Measurements from ENCODE around the gene RASGRP3. TPM values are rescaled to one million over a fixed set of nuclear protein-coding genes. Genes with fewer than 3 reads are reported as not detected.

RASGRP3 gene
- total RNA-seq, 3 donors from 2014 or later, result 9.3 to 23.9 (median 13.1) TPM

GRCh38 chr2:33606622-33607021 is 130.2 kb downstream of the RASGRP3 start:
- no peak for TF ChIP-seq POLR2AphosphoS5 (IDR thresholded peaks at IDR 0.05)
- TF ChIP-seq CTCF (IDR thresholded peaks at IDR 0.05), result no peak
- no peak for TF ChIP-seq POLR2A (IDR thresholded peaks at IDR 0.05)
- H3K27ac ChIP-seq, result no peak overlapping the region

GRCh38 chr2:33607251-33607721 is 130.8 kb downstream of the RASGRP3 start:
- no peak for DNase-seq (ENCODE audit: low spot score in 2 of 2)
- intact Hi-C loops (cut with DNase I; ENCODE audit: low total_unique reads), result no loop called here
- Histone ChIP-seq H3K4me1 (no peaks in the 10 kb centered on the region), H3K27me3 (no peaks in the 10 kb centered on the region), H3K9me3 (no peaks in the 10 kb centered on the region), H3K4me3 (no peak overlapping the region), H3K36me3 (no peaks in the 10 kb centered on the region), H3K27ac (no peak overlapping the region)
- TF ChIP-seq POLR2A (IDR thresholded peaks at IDR 0.05) (no peak), CTCF (IDR thresholded peaks at IDR 0.05) (no peak), POLR2AphosphoS5 (IDR thresholded peaks at IDR 0.05) (no peak)

More at GRCh38 chr2:33606622-33607021, 130.2 kb downstream of the RASGRP3 start:
- Histone ChIP-seq H3K4me1 (no peaks in the 10 kb centered on the region), H3K9me3 (no peaks in the 10 kb centered on the region), H3K27me3 (no peaks in the 10 kb centered on the region), H3K36me3 (no peaks in the 10 kb centered on the region), H3K4me3 (no peak overlapping the region)
- intact Hi-C loops (cut with DNase I; ENCODE audit: low total_unique reads), result no loop called here
- DNase-seq (ENCODE audit: low spot score in 2 of 2), result no peak

GRCh38 chr2:33607905-33608304 is 131.5 kb downstream of the RASGRP3 start:
- no peaks in the 10 kb centered on the region for H3K36me3 ChIP-seq
- TF ChIP-seq CTCF (IDR thresholded peaks at IDR 0.05) (no peak), POLR2AphosphoS5 (IDR thresholded peaks at IDR 0.05) (no peak), POLR2A (IDR thresholded peaks at IDR 0.05) (no peak)
- DNase-seq (ENCODE audit: low spot score in 2 of 2), result no peak
- intact Hi-C loops (cut with DNase I; ENCODE audit: low total_unique reads), result no loop called here
- no peaks in the 10 kb centered on the region for H3K9me3 ChIP-seq
- H3K27me3 ChIP-seq, result no peaks in the 10 kb centered on the region
- no peak overlapping the region for H3K4me3 ChIP-seq
- no peak overlapping the region for H3K27ac ChIP-seq
- H3K4me1 ChIP-seq, result no peaks in the 10 kb centered on the region

- H3K4me1 ChIP-seq, result no peaks in the 10 kb centered on the region
- TF ChIP-seq POLR2A (IDR thresholded peaks at IDR 0.05) (no peak), POLR2AphosphoS5 (IDR thresholded peaks at IDR 0.05) (no peak), CTCF (IDR thresholded peaks at IDR 0.05) (no peak)
- no peaks in the 10 kb centered on the region for H3K27me3 ChIP-seq
- H3K36me3 ChIP-seq, result no peaks in the 10 kb centered on the region
- H3K27ac ChIP-seq, result no peak overlapping the region
- no peak for DNase-seq (ENCODE audit: low spot score in 2 of 2)
- no peak overlapping the region for H3K4me3 ChIP-seq
- peaks cover 0 to 6% of the 10 kb centered on the region in 2 donors for H3K9me3 ChIP-seq
- intact Hi-C loops (cut with DNase I; ENCODE audit: low total_unique reads), result no loop called here
Observed at GRCh38 chr2:33614190-33614589, 137.7 kb downstream of the RASGRP3 start.

Other genes with a start within 250 kb of the RASGRP3 start
- gene FAM98A, start 122.7 kb downstream of the RASGRP3 start, total RNA-seq, result 100 to 1,000 TPM in 1 of 3 donors, 10 to 100 TPM in 2; 21.7 to 117 (median 31.8) TPM